Measurements from ENCODE around the gene EHD1. TPM values are rescaled to one million over a fixed set of nuclear protein-coding genes. Genes with fewer than 3 reads are reported as not detected.

Gene EHD1
- total RNA-seq, 1 donor from 2014 or later: 86.8 TPM

DNA sequence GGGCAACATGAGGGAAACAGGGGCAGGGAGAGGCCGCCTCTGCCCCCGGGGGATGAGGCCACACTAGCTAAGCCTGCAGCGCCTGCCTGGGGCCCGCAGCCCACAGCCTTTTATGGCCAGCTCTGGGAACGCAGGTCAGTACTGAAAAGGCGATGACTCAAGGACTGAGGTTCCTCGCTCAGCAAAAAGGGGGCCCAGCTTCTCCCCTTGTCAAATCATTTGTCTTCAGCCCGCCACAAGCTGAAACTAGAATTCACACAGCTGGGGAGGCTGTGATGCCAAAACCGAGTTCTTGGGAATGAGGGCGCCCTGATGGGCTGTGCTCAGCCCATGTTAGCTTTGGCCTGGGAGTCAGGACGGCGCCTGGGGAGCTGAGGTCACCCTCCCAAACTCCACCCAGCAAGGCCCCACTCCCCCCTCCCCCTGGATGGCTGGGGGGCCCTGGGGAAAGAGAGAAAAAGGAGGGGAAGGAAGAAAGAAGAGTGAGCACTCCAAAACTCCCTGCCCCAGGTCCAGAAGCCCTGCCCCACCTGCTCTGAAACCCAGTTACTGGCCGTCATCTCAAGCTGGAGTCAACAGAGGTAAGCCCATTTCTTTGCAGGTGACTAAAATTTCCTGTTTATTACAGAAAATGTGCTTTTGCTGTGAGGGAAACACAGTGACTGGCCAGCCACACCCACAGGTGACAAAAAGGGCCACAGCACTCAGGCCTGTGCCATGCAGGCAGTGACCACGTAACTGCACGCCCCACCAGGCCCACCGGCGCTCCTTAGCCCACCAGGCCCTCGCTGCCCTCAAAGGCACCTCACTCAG lies 13.7 kb downstream of the EHD1 start:
- peaks cover 48% of the 10 kb centered on the region for H3K4me1 Mint-ChIP-seq
- peaks cover 4% of the 10 kb centered on the region for H3K9me3 Mint-ChIP-seq
- peaks cover 14% of the 10 kb centered on the region for H3K36me3 Mint-ChIP-seq
- H3K27ac Mint-ChIP-seq: peak overlapping the region; percentile 95
- no peak for DNase-seq (ENCODE audit: low spot score in 2 of 2, unreplicated experiment in 2 of 2)
- no peaks in the 10 kb centered on the region for H3K27me3 Mint-ChIP-seq (ENCODE audit: low read depth)
- peak overlapping the region; percentile 31 for H3K4me3 Mint-ChIP-seq
- TF ChIP-seq CTCF (IDR thresholded peaks at IDR 0.05; ENCODE audit: unreplicated experiment): no peak

DNA sequence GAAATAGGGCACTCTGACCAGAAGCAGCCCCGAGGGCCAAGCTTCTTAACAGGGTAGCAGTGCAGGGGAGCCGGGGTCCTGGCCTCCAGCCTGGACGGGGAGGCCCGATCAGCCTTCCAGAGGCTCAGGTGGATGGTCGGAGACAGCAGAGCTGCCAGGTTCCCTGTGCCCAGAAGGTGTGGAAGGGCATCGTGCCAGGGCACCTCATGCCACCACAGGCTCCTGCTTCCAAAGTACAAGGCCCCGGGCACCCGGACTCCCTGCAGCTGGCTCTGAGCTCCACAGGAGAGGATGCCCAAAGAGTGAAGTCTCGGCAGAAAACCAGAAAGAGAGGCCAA lies 14.3 kb downstream of the EHD1 start:
- Mint-ChIP-seq H3K4me3 (no peak overlapping the region), H3K9me3 (peaks cover 4% of the 10 kb centered on the region), H3K4me1 (peaks cover 48% of the 10 kb centered on the region), H3K36me3 (peaks cover 14% of the 10 kb centered on the region), H3K27ac (peak overlapping the region; percentile 95), H3K27me3 (ENCODE audit: low read depth) (no peaks in the 10 kb centered on the region)
- no peak for DNase-seq (ENCODE audit: low spot score in 2 of 2, unreplicated experiment in 2 of 2)
- no peak for TF ChIP-seq CTCF (IDR thresholded peaks at IDR 0.05; ENCODE audit: unreplicated experiment)

GRCh38 chr11:64863391-64864060 lies 14.9 kb downstream of the EHD1 start:
- Mint-ChIP-seq H3K4me3 (peak overlapping the region; percentile 17), H3K27ac (peak overlapping the region; percentile 95), H3K4me1 (peaks cover 43% of the 10 kb centered on the region), H3K36me3 (peaks cover 14% of the 10 kb centered on the region), H3K9me3 (peaks cover 4% of the 10 kb centered on the region), H3K27me3 (ENCODE audit: low read depth) (no peaks in the 10 kb centered on the region)
- no peak for DNase-seq (ENCODE audit: low spot score in 2 of 2, unreplicated experiment in 2 of 2)
- no peak for TF ChIP-seq CTCF (IDR thresholded peaks at IDR 0.05; ENCODE audit: unreplicated experiment)

DNA sequence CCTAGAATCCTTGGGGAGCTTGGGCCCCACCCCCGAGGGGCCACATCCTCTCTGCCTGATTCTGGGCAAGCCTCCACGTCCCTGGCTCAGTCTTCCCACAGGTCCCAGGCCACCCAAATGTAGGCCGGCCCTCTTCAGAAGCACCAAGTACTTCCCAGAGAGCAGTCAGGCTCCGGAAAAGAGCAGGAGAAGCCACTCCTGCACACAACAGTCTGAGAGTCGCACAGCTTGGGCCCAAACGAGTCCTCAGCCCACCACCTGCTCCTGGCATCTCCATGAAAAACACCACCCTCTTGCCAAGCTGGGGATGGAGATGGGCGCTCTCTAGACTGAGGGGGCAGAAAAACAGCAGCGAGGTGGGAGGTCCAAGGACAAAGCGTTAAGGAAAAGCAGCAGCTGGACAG lies 15.4 kb downstream of the EHD1 start:
- no peak for TF ChIP-seq CTCF (IDR thresholded peaks at IDR 0.05; ENCODE audit: unreplicated experiment)
- H3K4me3 Mint-ChIP-seq: no peak overlapping the region
- peak overlapping the region; percentile 95 for H3K27ac Mint-ChIP-seq
- H3K4me1 Mint-ChIP-seq: peaks cover 38% of the 10 kb centered on the region
- peaks cover 14% of the 10 kb centered on the region for H3K36me3 Mint-ChIP-seq
- H3K27me3 Mint-ChIP-seq (ENCODE audit: low read depth): no peaks in the 10 kb centered on the region
- no peak for DNase-seq (ENCODE audit: low spot score in 2 of 2, unreplicated experiment in 2 of 2)
- peaks cover 4% of the 10 kb centered on the region for H3K9me3 Mint-ChIP-seq

GRCh38 chr11:64861227-64861975 lies 17.0 kb downstream of the EHD1 start:
- DNase-seq (ENCODE audit: low spot score in 2 of 2, unreplicated experiment in 2 of 2): no peak
- Mint-ChIP-seq H3K36me3 (peaks cover 11% of the 10 kb centered on the region), H3K9me3 (peaks cover 4% of the 10 kb centered on the region), H3K4me1 (peaks cover 35% of the 10 kb centered on the region), H3K27me3 (ENCODE audit: low read depth) (no peaks in the 10 kb centered on the region), H3K4me3 (no peak overlapping the region), H3K27ac (no peak overlapping the region)
- no peak for TF ChIP-seq CTCF (IDR thresholded peaks at IDR 0.05; ENCODE audit: unreplicated experiment)

Measured in mesothelial cell of epicardium (in vitro differentiated cells).